ENCODE results near the gene CAAP1. TPM values are rescaled to one million over a fixed set of nuclear protein-coding genes. Genes with fewer than 3 reads are reported as not detected.

CAAP1 gene
- total and polyA plus RNA-seq, 10 donors: 10.6 to 22.3 (median 13.6) TPM

DNA sequence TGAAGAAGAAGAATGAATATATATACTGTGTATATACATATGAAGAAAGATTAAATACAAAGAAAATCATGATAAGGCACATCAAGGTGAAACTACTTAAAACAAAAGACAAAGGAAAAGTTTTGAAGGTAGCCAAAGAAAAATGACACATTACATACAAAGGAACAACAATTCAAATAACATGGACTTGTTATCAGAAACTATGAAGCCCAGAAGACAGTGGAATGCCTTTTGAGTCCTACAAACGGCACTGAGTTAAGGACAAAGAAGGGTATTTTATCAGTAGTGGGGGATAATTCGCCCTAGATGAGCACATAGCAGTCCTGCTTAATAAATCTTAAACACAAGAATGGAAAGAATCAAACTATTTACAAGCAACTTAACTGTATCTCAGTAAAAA lies 77.8 kb downstream of the CAAP1 start:
- 70 to 81% (median 71%) methylated on average over 2 of the region's 2 CpGs for WGBS, 5 donors
- Histone ChIP-seq H3K27ac (no peak overlapping the region), H3K9me3 (no peaks in the 10 kb centered on the region), H3K4me1 (no peaks in the 10 kb centered on the region), H3K27me3 (replicated peaks in 1 of 7) (no peaks in the 10 kb centered on the region), H3K36me3 (no peaks in the 10 kb centered on the region), H3K4me3 (no peak overlapping the region)
- no peak for DNase-seq
- TF ChIP-seq POLR2A (IDR thresholded peaks at IDR 0.05): no peak
- TF ChIP-seq, protein P1, sequence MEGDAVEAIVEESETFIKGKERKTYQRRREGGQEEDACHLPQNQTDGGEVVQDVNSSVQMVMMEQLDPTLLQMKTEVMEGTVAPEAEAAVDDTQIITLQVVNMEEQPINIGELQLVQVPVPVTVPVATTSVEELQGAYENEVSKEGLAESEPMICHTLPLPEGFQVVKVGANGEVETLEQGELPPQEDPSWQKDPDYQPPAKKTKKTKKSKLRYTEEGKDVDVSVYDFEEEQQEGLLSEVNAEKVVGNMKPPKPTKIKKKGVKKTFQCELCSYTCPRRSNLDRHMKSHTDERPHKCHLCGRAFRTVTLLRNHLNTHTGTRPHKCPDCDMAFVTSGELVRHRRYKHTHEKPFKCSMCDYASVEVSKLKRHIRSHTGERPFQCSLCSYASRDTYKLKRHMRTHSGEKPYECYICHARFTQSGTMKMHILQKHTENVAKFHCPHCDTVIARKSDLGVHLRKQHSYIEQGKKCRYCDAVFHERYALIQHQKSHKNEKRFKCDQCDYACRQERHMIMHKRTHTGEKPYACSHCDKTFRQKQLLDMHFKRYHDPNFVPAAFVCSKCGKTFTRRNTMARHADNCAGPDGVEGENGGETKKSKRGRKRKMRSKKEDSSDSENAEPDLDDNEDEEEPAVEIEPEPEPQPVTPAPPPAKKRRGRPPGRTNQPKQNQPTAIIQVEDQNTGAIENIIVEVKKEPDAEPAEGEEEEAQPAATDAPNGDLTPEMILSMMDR (IDR thresholded peaks at IDR 0.05 in 8 of 11, conservative IDR thresholded peaks at IDR 0.05 in 3 of 11): no peak
- TF ChIP-seq POLR2AphosphoS5 (IDR thresholded peaks at IDR 0.05): no peak
- intact Hi-C loops (cut with DNase I; ENCODE audit: low total_unique reads): no loop called here

DNA sequence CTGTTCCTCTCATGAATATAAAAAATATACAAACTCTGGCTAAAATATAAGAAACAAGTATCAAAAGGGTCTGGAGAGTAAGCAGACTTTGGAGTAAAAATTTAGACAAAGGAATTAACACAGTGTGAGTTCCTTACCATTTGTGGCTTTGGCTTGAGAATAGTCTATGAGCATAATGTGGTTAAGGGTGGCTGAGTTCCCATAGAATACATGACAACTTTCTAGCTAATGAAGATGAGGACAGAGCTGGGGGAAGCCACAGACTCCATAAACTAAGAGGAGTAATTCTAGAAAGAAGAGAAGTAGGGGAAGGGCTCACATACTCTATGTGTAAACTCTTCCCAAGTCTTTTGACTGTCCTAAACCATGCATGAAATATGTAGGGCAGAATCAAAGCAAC lies 79.4 kb downstream of the CAAP1 start:
- Histone ChIP-seq H3K4me1 (no peaks in the 10 kb centered on the region), H3K27ac (no peak overlapping the region), H3K36me3 (no peaks in the 10 kb centered on the region), H3K27me3 (replicated peaks in 1 of 7) (no peaks in the 10 kb centered on the region), H3K9me3 (no peaks in the 10 kb centered on the region), H3K4me3 (no peak overlapping the region)
- TF ChIP-seq POLR2AphosphoS5 (IDR thresholded peaks at IDR 0.05): no peak
- TF ChIP-seq, protein P1 (IDR thresholded peaks at IDR 0.05 in 8 of 11, conservative IDR thresholded peaks at IDR 0.05 in 3 of 11): no peak
- no peak for TF ChIP-seq POLR2A (IDR thresholded peaks at IDR 0.05)
- no peak for DNase-seq
- intact Hi-C loops (cut with DNase I; ENCODE audit: low total_unique reads): no loop called here

DNA sequence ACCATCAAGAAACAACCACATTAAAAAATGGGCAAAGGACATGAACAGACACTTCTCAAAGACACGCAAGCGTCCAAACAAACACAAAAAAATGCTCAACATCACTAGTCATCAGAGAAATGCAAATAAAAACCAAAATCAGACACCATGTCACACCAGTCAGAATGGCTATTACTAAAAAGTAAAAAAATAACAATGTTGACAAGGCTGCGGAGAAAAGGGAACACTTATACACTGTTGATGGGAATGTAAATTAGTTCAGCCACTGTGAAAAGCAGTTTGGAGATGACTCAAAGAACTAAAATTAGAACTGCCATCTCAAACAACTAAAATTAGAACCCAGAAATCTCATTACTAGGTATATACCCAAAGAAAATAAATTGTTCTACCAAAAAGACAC lies 80.4 kb downstream of the CAAP1 start:
- no peak for DNase-seq
- H3K36me3 ChIP-seq: no peaks in the 10 kb centered on the region
- no peak overlapping the region for H3K4me3 ChIP-seq
- H3K9me3 ChIP-seq: no peaks in the 10 kb centered on the region
- H3K27ac ChIP-seq: no peak overlapping the region
- intact Hi-C loops (cut with DNase I; ENCODE audit: low total_unique reads): no loop called here
- TF ChIP-seq, protein P1 (IDR thresholded peaks at IDR 0.05 in 8 of 11, conservative IDR thresholded peaks at IDR 0.05 in 3 of 11): no peak
- TF ChIP-seq POLR2AphosphoS5 (IDR thresholded peaks at IDR 0.05): no peak
- TF ChIP-seq POLR2A (IDR thresholded peaks at IDR 0.05): no peak
- H3K4me1 ChIP-seq: no peaks in the 10 kb centered on the region
- WGBS, 5 donors: 72 to 96% (median 85%) methylated on average over 3 of the region's 3 CpGs
- H3K27me3 ChIP-seq (replicated peaks in 1 of 7): no peaks in the 10 kb centered on the region

DNA sequence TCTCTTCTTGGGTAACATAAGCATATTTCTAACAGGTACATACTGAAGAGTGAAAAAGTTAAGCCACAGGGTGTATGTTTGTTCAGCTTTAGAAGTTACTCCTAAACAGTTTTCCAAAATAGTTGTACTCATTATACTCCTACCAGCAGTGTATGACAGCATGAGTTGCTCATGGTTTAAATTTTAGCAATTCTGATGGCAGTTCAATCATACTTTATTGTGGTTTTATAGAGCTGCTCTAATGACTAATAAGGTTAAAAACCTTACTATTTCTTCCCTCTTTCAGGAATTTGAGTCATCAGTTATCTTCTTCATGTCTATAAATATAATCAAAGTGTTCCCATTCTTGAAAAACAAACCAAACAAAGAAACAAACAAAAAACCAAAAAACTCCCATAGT lies 81.5 kb downstream of the CAAP1 start:
- Histone ChIP-seq H3K36me3 (no peaks in the 10 kb centered on the region), H3K4me1 (no peaks in the 10 kb centered on the region), H3K4me3 (no peak overlapping the region), H3K27ac (no peak overlapping the region), H3K27me3 (replicated peaks in 1 of 7) (no peaks in the 10 kb centered on the region), H3K9me3 (no peaks in the 10 kb centered on the region)
- TF ChIP-seq, protein P1 (IDR thresholded peaks at IDR 0.05 in 8 of 11, conservative IDR thresholded peaks at IDR 0.05 in 3 of 11): no peak
- TF ChIP-seq POLR2AphosphoS5 (IDR thresholded peaks at IDR 0.05) (no peak), POLR2A (IDR thresholded peaks at IDR 0.05) (no peak)
- DNase-seq: no peak
- intact Hi-C loops (cut with DNase I; ENCODE audit: low total_unique reads): no loop called here
